Tibial nerve (tissue), 4 donors: ENCODE data around the gene AOC2. TPM values are rescaled to one million over a fixed set of nuclear protein-coding genes. Genes with fewer than 3 reads are reported as not detected.

Experiments used
- DNase-seq, 2 donors: peaks; one replicate each; pipeline ENCODE4 v3.0.0-alpha.2; 2019; ENCODE audit warnings: low spot score in 2 of 2
- H3K27ac ChIP-seq, 4 donors: fragments of 200-600 bp; sonication (generic) in 3 of 4; one replicate each; pipeline ENCODE4 v1.5.1; 2017 to 2019; ENCODE audit warnings: mild to moderate bottlenecking in 1 of 4
- H3K27me3 ChIP-seq, 2 donors: fragments of 200-600 bp; sonication (generic) in 1 of 2; one replicate each; pipeline versions ENCODE4 v1.5.1 to v1.6.0; 2017 to 2019
- H3K36me3 ChIP-seq, 3 donors: fragments of 200-600 bp; sonication (generic); one replicate each; pipeline ENCODE4 v1.5.1; 2018 to 2019
- H3K4me1 ChIP-seq, 4 donors: fragments of 200-600 bp; sonication (generic) in 3 of 4; one replicate each; pipeline ENCODE4 v1.5.1; 2017 to 2019
- H3K4me3 ChIP-seq, 4 donors: fragments of 200-600 bp; sonication (generic) in 3 of 4; one replicate each; pipeline ENCODE4 v1.5.1; 2017 to 2019; ENCODE audit warnings: mild to moderate bottlenecking in 1 of 4, moderate library complexity in 1 of 4
- H3K9me3 ChIP-seq, 4 donors: fragments of 200-600 bp; sonication (generic) in 3 of 4; one replicate each; pipeline ENCODE4 v1.5.1; 2017 to 2019
- CTCF ChIP-seq, 5 experiments: fragments of 200-600 bp in 3 of 5; fragments of 450-650 bp in 2 of 5; sonication (generic) in 3 of 5; IDR thresholded peaks; one replicate each; pipeline ENCODE4 v1.5.1; 2016 to 2019; ENCODE audit warnings: antibody characterized with exemption in 5 of 5, mild to moderate bottlenecking in 3 of 5, moderate library complexity in 2 of 5
- EP300 ChIP-seq, 2 donors: sonication (generic); formaldehyde crosslinking; IDR thresholded peaks; one replicate each; pipeline ENCODE4 v1.6.1; 2017; ENCODE audit warnings: antibody characterized with exemption in 2 of 2, mild to moderate bottlenecking in 1 of 2
- POLR2A ChIP-seq, 2 donors: fragments of 450-650 bp; IDR thresholded peaks; one replicate each; pipeline ENCODE4 v1.6.1; 2017; ENCODE audit warnings: antibody characterized with exemption in 2 of 2, mild to moderate bottlenecking in 2 of 2, moderate library complexity in 2 of 2
- WGBS, 2 donors: methylation state at CpG; one replicate each; pipeline ENCODE4 v1.1.5; 2018; 5-methylcytosine and 5-hydroxymethylcytosine counted together
- total RNA-seq, 4 donors: library from RNA; depleted of rRNA; stranded (reverse); fragments of >200 nt; gene quantifications; one replicate each; pipeline ENCODE4 v1.1.0, GENCODE V29; 2016

The AOC2 gene
- total RNA-seq, 4 donors from 2014 or later: 2.0 to 3.3 (median 3.0) TPM

- peaks cover 0 to 31% (median 5%) of the 10 kb centered on the region in 4 donors for H3K4me1 ChIP-seq
- H3K4me3 ChIP-seq: no peak overlapping the region
- peaks cover 0 to 78% (median 32%) of the 10 kb centered on the region in 3 donors for H3K36me3 ChIP-seq
- no peak for TF ChIP-seq POLR2A (IDR thresholded peaks at IDR 0.05)
- TF ChIP-seq CTCF (IDR thresholded peaks at IDR 0.05): peak; percentile 79 to 89 (median 85)
- TF ChIP-seq EP300 (IDR thresholded peaks at IDR 0.05): no peak
- H3K27me3 ChIP-seq: no peaks in the 10 kb centered on the region
- peak in 1 of 2 donors; percentile 43 for DNase-seq
- H3K27ac ChIP-seq: peak overlapping the region in 1 of 4 donors; percentile 22
- H3K9me3 ChIP-seq: no peaks in the 10 kb centered on the region
- 30% methylated on average over 6 of the region's 6 CpGs for WGBS, 2 donors
These were observed 934 bp upstream of the AOC2 start for GRCh38 chr17:42843358-42843934.

- 86 to 87% methylated on average over 17 to 21 of the region's 24 CpGs for WGBS, 2 donors
- Histone ChIP-seq H3K4me1 (peaks cover 0 to 36% (median 5%) of the 10 kb centered on the region in 4 donors), H3K27ac (peak overlapping the region in 1 of 4 donors; percentile 32), H3K27me3 (no peaks in the 10 kb centered on the region), H3K36me3 (peaks cover 0 to 63% (median 20%) of the 10 kb centered on the region in 3 donors), H3K4me3 (no peak overlapping the region), H3K9me3 (no peaks in the 10 kb centered on the region)
- TF ChIP-seq POLR2A (IDR thresholded peaks at IDR 0.05) (no peak), CTCF (IDR thresholded peaks at IDR 0.05) (no peak), EP300 (IDR thresholded peaks at IDR 0.05) (no peak)
- DNase-seq: no peak
These were observed 578 bp downstream of the AOC2 start for GRCh38 chr17:42844761-42845555.

- no peak for DNase-seq
- Histone ChIP-seq H3K4me1 (peaks cover 0 to 42% (median 5%) of the 10 kb centered on the region in 4 donors), H3K36me3 (peaks cover 0 to 58% (median 19%) of the 10 kb centered on the region in 3 donors), H3K27me3 (no peaks in the 10 kb centered on the region), H3K9me3 (no peaks in the 10 kb centered on the region), H3K4me3 (no peak overlapping the region), H3K27ac (peak overlapping the region in 1 of 4 donors; percentile 30)
- TF ChIP-seq POLR2A (IDR thresholded peaks at IDR 0.05) (no peak), EP300 (IDR thresholded peaks at IDR 0.05) (no peak), CTCF (IDR thresholded peaks at IDR 0.05) (no peak)
- 89 to 92% methylated on average over 12 of the region's 12 CpGs for WGBS, 2 donors
These were observed 1.2 kb downstream of the AOC2 start for GRCh38 chr17:42845556-42845917.

- 78 to 79% methylated on average over 7 of the region's 7 CpGs for WGBS, 2 donors
- no peak overlapping the region for H3K4me3 ChIP-seq
- no peaks in the 10 kb centered on the region for H3K9me3 ChIP-seq
- H3K27me3 ChIP-seq: no peaks in the 10 kb centered on the region
- no peak for TF ChIP-seq CTCF (IDR thresholded peaks at IDR 0.05)
- no peak for TF ChIP-seq POLR2A (IDR thresholded peaks at IDR 0.05)
- no peak for TF ChIP-seq EP300 (IDR thresholded peaks at IDR 0.05)
- H3K4me1 ChIP-seq: peaks cover 0 to 47% (median 7%) of the 10 kb centered on the region in 4 donors
- peak overlapping the region in 2 of 4 donors; percentile 30 to 63 for H3K27ac ChIP-seq
- no peak for DNase-seq
- peaks cover 0 to 52% (median 16%) of the 10 kb centered on the region in 3 donors for H3K36me3 ChIP-seq
These were observed 1.7 kb downstream of the AOC2 start for GRCh38 chr17:42845918-42846593.
